Stimulated activated CD8-positive, alpha-beta memory T cell treated with anti-CD3 and anti-CD28 coated beads, Interleukin-12 subunit alpha, Interleukin-12 subunit beta, amount 100 ng/mL, for 24 hours (primary cell): ENCODE data around the gene ERP29.
"Not testable (repeated sequence)": the region's sequence is repeated elsewhere in the genome, so short reads cannot be mapped to it uniquely, and the experiment has no call there.

ENCODE experiments used
- DNase-seq: peaks from one replicate; pipeline ENCODE4 v3.0.0-alpha.2; 2020; ENCODE audit errors: extremely low read depth

The ERP29 gene

DNA sequence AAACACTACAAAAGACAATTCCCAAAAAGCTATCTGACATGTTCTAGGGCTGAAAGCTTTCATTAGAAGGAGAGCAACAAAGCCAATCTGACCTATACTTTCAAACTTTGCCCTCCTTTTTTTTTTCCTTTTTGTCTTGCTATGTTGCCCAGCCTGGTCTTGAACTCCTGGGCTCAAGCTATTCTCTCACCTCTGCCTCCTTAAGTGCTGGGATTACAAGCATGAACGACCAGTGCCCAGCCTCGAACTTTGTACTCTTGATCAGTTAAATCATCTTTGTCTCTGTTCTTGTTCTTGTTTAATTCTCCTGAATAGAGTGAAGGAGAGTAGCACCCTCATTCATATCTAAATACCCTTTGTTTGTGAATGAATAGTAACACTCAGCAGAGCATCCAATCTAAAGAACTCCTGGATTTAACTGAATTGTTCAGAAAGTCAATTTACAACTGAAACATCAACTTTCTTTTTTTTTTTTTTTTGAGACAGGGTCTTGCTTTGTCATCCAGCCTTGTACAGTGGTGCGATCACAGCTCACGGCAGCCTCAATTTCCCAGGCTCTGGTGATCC lies 22.1 kb downstream of the ERP29 start:
- DNase-seq, result no peak

DNA sequence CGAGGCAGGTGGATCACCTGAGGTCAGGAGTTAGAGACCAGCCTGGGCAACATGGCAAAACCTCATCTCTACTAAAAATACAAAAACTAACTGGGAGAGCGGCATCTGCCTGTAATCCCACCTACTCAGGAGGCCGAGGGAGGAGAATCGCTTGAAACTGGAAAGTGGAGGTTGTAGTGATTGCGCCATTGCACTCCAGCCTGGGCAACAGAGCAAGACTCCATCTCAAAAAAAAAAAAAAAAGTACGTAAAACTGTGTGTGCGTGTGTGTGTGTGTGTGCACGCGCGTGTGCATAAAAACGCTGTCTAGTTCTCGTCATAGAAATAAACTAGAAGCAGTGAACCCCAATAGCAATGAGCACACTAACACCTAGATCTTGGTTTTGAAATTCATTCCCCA lies 23.4 kb downstream of the ERP29 start:
- not testable (repeated sequence) for DNase-seq

DNA sequence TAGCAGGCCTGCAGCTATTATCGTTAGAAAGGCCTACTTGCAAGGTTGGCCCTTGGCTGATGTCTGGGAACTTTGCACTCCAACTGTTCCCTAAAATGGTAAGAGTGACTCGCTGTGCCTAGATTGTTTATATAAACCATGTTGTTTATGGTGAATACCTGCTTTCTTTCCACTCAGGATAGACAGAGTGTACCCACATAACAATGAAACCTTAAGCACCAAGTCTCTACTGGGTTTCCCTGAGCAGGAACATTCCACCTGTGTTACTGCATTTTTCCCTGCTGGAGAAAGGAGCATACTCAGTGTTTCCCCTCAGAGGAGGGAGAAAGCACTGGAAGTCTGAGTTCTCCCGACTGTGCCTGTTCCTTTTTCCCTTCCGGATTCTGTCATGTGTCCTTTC lies 32.8 kb downstream of the ERP29 start:
- no peak for DNase-seq

DNA sequence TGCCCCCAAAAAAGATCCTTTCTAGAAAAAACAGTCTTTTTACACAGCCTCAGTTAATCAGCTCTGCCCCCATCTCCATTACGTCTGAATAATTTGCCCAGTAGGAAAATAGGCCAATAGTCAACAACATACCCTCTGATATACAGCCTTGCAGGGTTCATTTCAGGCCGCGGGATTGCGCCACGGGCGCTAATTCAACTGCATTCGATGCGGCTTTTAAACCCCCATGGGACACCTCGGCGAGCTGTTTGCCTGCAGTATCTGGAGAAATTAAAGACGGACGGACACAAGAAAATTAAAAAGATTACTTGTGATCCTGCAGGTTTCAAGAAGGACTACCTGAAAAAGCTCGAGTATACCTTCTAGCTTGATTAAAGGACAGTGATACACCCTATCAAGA lies 36.1 kb downstream of the ERP29 start:
- no peak for DNase-seq

DNA sequence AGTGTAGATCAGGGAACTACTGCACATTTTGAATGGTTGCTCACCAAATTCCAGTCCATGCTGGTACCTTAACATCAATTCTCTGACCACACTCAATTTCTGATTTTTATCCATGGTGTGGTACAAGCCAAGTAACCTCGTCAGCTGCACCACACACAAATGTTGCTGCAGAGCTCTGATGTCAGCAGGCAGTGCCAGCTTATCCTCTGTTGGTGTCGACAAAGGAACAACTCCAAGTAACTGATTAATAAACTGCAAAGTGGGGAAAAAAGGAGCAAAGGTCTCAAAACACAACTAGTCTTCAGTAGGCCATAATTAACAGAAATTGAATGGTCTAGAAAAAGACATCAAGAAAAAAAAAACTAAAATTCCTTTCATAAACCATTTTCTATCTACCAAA lies 47.9 kb downstream of the ERP29 start:
- no peak for DNase-seq

DNA sequence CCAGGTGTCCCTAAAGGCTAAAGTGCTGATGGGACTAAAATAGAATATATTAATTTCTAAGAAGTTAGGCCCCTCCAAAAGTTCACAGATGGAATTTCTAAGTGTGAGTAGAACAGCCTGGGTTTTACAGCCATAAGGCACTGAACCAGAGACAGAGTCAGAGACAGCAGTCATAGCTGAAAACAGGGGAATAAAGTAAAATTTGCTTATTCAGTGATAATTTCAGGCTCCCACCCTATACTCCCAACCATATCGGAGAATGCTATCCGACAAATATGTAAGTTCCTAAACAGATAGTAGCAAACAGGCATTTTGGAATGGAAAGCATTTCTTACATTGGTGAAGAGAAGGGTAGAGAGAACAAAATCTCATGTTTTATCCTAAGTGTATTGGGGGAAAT lies 50.0 kb downstream of the ERP29 start:
- DNase-seq, result no peak

DNA sequence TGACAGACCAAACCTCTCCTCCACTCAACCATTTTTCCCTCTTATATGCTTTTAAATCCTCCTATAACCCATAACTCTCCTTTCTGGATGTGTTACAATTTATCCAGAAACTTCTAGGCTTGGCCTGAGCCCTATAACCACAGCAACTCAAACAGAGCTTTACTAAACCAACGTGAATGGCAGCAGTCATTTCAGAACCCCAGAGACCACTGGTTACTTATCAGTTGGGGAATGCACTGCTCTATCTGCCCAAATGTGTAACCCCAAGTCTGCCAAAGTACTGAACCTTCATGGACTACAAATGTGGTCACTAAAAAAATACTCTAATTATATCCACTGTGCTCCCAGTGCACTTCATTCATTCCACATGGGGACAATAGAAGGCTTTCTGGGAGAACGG lies 53.3 kb downstream of the ERP29 start:
- no peak for DNase-seq
